Heart right ventricle (tissue), 16 donors: ENCODE measurements around the gene TENM4. TPM values are rescaled to one million over a fixed set of nuclear protein-coding genes. Genes with fewer than 3 reads are reported as not detected.

Experiments
- ATAC-seq, 8 donors: fragments of 200-7000 bp; cut with Tn5 transposase; one replicate each; pipeline ENCODE4 v1.9.1; 2020; ENCODE audit warnings: mild to moderate bottlenecking in 8 of 8, moderate library complexity in 8 of 8, moderate number of reproducible peaks in 1 of 8
- DNase-seq, 2 donors: peaks; one replicate each; pipeline ENCODE4 v3.0.0-alpha.2; 2020
- H3K27ac ChIP-seq, 10 donors: fragments of 200-600 bp; sonication (generic) in 2 of 10; one replicate each; pipeline versions ENCODE4 v1.5.0 to v1.8.0; 2020 to 2022; ENCODE audit warnings: mild to moderate bottlenecking in 3 of 10
- H3K27me3 ChIP-seq, 7 donors: fragments of 200-600 bp; one replicate each; pipeline ENCODE4 v1.8.0; 2021 to 2022; ENCODE audit warnings: mild to moderate bottlenecking in 2 of 7
- H3K36me3 ChIP-seq, 9 donors: fragments of 200-600 bp; sonication (generic) in 1 of 9; one replicate each; pipeline versions ENCODE4 v1.5.0 to v1.8.0; 2020 to 2022; ENCODE audit warnings: mild to moderate bottlenecking in 2 of 9
- H3K4me1 ChIP-seq, 9 donors: fragments of 200-600 bp; sonication (generic) in 1 of 9; one replicate each; pipeline versions ENCODE4 v1.5.0 to v1.8.0; 2020 to 2022; ENCODE audit warnings: mild to moderate bottlenecking in 4 of 9
- H3K4me3 ChIP-seq, 10 donors: fragments of 200-600 bp; sonication (generic) in 2 of 10; one replicate each; pipeline versions ENCODE4 v1.5.0 to v1.8.0; 2020 to 2022; ENCODE audit warnings: mild to moderate bottlenecking in 7 of 10, moderate library complexity in 2 of 10
- H3K9me3 ChIP-seq, 11 donors: fragments of 200-600 bp in 10 of 11; sonication (generic) in 2 of 11; one replicate each; pipeline versions ENCODE4 v1.5.0 to v1.8.0; 2013 to 2022; ENCODE audit warnings: mild to moderate bottlenecking in 2 of 11, control low read depth in 1 of 11, moderate library complexity in 1 of 11
- CTCF ChIP-seq, 9 donors: fragments of 200-600 bp; sonication (generic) in 2 of 9; IDR thresholded peaks; one replicate each; pipeline versions ENCODE4 v1.5.0 to v1.8.0; 2021 to 2022; ENCODE audit warnings: antibody characterized with exemption in 9 of 9, mild to moderate bottlenecking in 5 of 9, moderate library complexity in 1 of 9
- WGBS, 2 donors: extraction: QIAGEN DNeasy Blood & Tissue Kit; methylation state at CpG; one replicate each; pipeline ENCODE4 v1.1.7; 2013; ENCODE audit warnings: inconsistent platforms in 1 of 2; 5-methylcytosine and 5-hydroxymethylcytosine counted together
- intact Hi-C, 10 donors: fragments of 100-400 bp; cut with DNase I; formaldehyde crosslinking; loops; one replicate each; pipeline versions ENCODE4 v1.11.1 to v1.14.2; 2022
- polyA plus RNA-seq, 2 donors: library from polyadenylated mRNA; stranded (reverse); fragments of 200-250 nt; gene quantifications; one replicate each; pipeline ENCODE4 v1.2.3, GENCODE V29; 2013
- total RNA-seq, 10 donors: library from RNA; stranded (reverse); fragmentation: NEBNext Ultra II Directional in 3 of 10; extraction: Animal tissue kit (Norgen Biotek cat#: 25700) in 3 of 10; gene quantifications; one replicate each; pipeline versions ENCODE4 v1.2.1 to v1.2.4, GENCODE V29; 2021 to 2023
- donor health status: Arrhythmogenic right ventricular cardiomyopathy.
- donor health status: ischemic (EF 13 %, LVEDD 7.1; RV severe dilation, severe dysfunction).
- donor health status: healthy with polysubstance abuse.
- donor health status: DM: no; HTN: yes; CAD: no.
- donor health status: DM: no; HTN: no; CAD: no.
- donor health status: ischemic (EF 25% LVEDD 6.9; RV normal size, moderate dysfunction).
- donor health status: ischemic (EF 25% LVEDD 5.7; RV mildly dilated, moderate dysfunction).
- donor health status: healthy.
- donor health status: DM: yes; HTN: yes; CAD: no.
- donor health status: Ischemic cardiomyopathy.
- donor health status: ischemic (EF 35%, LVEDD 5.7; RV mildly dilated, moderate dysfunction).
- donor health status: nonischemic (EF 11% LVEDD 7.7; RV severe dilation, severe dysfunction).
- donor health status: DM: yes; HTN: yes; CAD: no.
- donor health status: PGD.
- donor health status: ischemic (EF 29% LVEDD 5.4; RV normal size, mild dysfunction).
- donor health status: nonischemic (EF 23%, LVEDD 6.1; RV moderate dilation, normal function).

Gene TENM4
- total and polyA plus RNA-seq, 12 donors, result 0.10 to 3.6 (median 0.91) TPM

GRCh38 chr11:79078999-79079398 lies 361.8 kb downstream of the TENM4 start:
- H3K4me3 ChIP-seq, result no peak overlapping the region
- peak in 1 of 2 donors; percentile 26 for DNase-seq
- no peaks in the 10 kb centered on the region for H3K4me1 ChIP-seq
- ATAC-seq, result peak in 3 of 8 donors; percentile 53 to 68 (median 57)
- no peaks in the 10 kb centered on the region for H3K36me3 ChIP-seq
- intact Hi-C loops, result loop anchor here in 4 of 10 donors (5.0 to 10.0 kb wide), 2 partner anchors 432 to 434 kb away; no protein-coding TSS in a partner anchor
- H3K27me3 ChIP-seq, result no peaks in the 10 kb centered on the region
- H3K27ac ChIP-seq, result no peak overlapping the region
- TF ChIP-seq CTCF (IDR thresholded peaks at IDR 0.05), result no peak
- H3K9me3 ChIP-seq, result no peaks in the 10 kb centered on the region
- WGBS, 2 donors, result 72 to 76% methylated on average over 7 of the region's 7 CpGs

- ATAC-seq (no peak), DNase-seq (no peak)
- TF ChIP-seq CTCF (IDR thresholded peaks at IDR 0.05), result no peak
- no peaks in the 10 kb centered on the region for H3K36me3 ChIP-seq
- 85 to 89% methylated on average over 2 of the region's 2 CpGs for WGBS, 2 donors
- no peak overlapping the region for H3K27ac ChIP-seq
- H3K9me3 ChIP-seq, result no peaks in the 10 kb centered on the region
- no peak overlapping the region for H3K4me3 ChIP-seq
- no peaks in the 10 kb centered on the region for H3K4me1 ChIP-seq
- intact Hi-C loops, result loop anchor here in 4 of 10 donors (5.0 to 10.0 kb wide), 2 partner anchors 431 to 434 kb away; no protein-coding TSS in a partner anchor
- H3K27me3 ChIP-seq, result no peaks in the 10 kb centered on the region
These were observed 362.4 kb downstream of the TENM4 start for GRCh38 chr11:79078456-79078855.

GRCh38 chr11:79077702-79078330 lies 363.0 kb downstream of the TENM4 start:
- intact Hi-C loops, result loop anchor here in 6 of 10 donors (2.0 to 10.0 kb wide), 3 partner anchors 431 to 433 kb away; no protein-coding TSS in a partner anchor
- TF ChIP-seq CTCF (IDR thresholded peaks at IDR 0.05), result no peak
- Histone ChIP-seq H3K9me3 (no peaks in the 10 kb centered on the region), H3K4me1 (no peaks in the 10 kb centered on the region), H3K4me3 (no peak overlapping the region), H3K27me3 (no peaks in the 10 kb centered on the region), H3K36me3 (no peaks in the 10 kb centered on the region), H3K27ac (no peak overlapping the region)
- DNase-seq (no peak), ATAC-seq (no peak)
- 54% methylated on average over 9 of the region's 9 CpGs for WGBS, 2 donors

- Histone ChIP-seq H3K27ac (no peak overlapping the region), H3K36me3 (no peaks in the 10 kb centered on the region), H3K27me3 (no peaks in the 10 kb centered on the region), H3K4me1 (no peaks in the 10 kb centered on the region), H3K9me3 (no peaks in the 10 kb centered on the region), H3K4me3 (no peak overlapping the region)
- peak in 1 of 8 donors; percentile 47 for ATAC-seq
- peak; percentile 45 to 73 (median 63) for TF ChIP-seq CTCF (IDR thresholded peaks at IDR 0.05)
- peak in 1 of 2 donors; percentile 44 for DNase-seq
- intact Hi-C loops, result loop anchor here in 9 of 10 donors (1.0 to 10.0 kb wide), 5 partner anchors 429 to 432 kb away; no protein-coding TSS in a partner anchor
- 59 to 74% methylated on average over 4 of the region's 4 CpGs for WGBS, 2 donors
These were observed 364.2 kb downstream of the TENM4 start for GRCh38 chr11:79076526-79077115.
